T-helper 22 cell (primary cell): ENCODE data around the gene KMT2C.
"Not testable (repeated sequence)": the region's sequence is repeated elsewhere in the genome, so short reads cannot be mapped to it uniquely, and the experiment has no call there.

ENCODE experiments used
- DNase-seq: peaks from one replicate; pipeline ENCODE4 v3.0.0-alpha.2; 2020; ENCODE audit warnings: low read depth

The KMT2C gene

DNA sequence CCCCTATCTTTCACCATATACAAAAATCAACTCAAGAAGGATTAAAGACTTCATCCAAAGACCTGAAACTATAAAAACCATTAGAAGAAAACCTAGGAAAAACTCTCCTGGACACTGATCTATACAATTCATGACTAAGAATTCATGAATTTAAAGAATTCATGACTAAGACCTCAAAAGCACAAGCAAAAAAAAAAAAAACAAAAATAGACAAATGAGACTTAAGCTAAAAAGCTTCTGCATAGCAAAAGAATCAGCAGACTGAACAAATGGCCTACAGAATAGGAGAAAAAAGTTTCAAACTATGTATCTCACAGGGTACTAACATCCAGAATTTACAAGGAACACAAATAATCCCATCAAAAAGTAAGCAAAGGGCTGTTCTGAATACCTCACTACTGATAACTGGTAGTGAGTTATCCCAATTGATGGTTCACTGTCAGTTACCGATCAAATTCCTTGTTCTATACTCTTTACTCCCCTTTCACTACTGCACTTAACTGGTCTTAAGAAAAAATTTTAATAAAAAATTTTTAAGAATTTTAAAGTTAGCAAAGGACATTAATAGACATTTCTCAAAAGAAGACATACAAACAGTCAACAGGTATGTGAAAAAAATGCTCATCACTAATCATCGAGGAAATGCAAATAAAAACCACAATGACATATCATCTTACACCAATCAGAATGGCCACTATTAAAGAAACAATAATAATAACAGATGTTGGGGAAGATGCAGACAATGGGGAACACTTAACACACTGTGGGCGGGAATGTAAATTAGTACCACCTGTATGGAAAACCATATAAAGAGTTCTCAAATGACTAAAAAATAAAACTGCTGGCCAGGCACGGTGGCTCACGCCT, 33.2 kb downstream of the KMT2C start:
- no peak for DNase-seq

DNA sequence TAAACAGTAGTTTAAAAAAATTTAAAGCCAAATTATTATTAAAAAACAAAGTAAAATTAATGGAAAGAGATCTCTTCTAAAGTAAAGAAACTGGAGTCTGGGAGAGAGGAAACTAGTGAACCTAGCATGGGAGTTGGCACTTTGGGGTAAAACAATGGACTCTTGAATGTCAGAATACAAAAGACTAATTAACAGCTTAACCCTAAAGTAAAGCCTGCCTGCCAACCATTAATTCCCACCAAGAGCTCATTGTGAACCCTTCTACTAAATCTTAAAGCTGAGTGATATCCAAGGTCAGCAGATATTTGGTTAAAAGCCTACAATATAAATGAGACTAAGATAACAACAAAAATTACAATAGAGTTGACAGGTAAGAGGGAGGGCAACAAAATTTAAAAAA, 36.5 kb downstream of the KMT2C start:
- no peak for DNase-seq

- DNase-seq = no peak
These were observed 40.7 kb downstream of the KMT2C start for GRCh38 chr7:152395112-152395511.

DNA sequence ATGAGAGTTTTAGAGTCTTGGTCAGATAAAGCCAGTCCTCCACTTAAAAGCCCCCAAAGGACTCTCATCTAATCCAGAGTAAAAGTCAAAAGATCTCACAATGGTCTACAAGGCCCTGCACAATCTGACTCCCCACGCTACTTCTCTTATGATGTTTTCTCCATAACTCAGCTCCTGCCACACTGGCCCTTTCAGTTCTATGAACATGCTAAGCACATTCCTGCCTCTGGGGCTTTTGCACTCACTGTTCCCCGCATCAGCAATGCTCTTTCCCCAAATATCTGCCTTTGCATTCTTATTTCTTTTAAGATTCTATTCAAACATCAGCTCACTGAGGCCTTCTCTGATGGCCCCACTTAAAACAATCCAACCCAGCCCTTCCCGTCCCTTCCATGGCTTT, 41.6 kb downstream of the KMT2C start:
- DNase-seq = not testable (repeated sequence)

- no peak for DNase-seq
These were observed 43.5 kb downstream of the KMT2C start for GRCh38 chr7:152392254-152392653.

DNA sequence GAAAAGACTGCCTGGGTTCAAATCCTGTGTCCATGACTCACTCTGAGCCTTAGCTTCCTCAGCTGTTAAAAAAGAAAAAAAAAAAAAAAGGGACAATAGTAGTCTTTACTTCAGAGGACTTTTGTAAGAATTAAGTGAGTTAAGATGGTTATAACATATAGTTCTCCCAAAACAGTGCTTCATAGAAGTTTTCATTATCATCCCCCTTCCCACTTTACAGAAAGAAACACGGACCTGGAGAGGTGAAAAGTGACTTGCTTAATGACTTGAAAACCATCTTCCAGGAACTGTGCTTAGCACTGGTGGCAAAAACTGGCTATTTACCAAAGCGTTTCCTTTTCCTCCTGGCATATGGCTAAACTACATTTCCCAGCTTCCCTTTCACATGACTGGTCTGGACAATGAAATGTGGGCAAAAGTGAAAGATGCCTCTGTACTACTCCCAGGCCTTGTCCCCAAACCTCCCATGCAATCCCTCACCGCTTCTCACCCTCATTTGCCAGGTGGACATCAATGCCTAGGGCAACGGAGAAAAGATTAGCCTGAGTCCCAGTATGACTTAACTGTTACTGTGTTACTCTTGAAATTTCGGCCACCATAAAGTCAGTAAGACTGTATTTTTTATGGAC, 49.6 kb downstream of the KMT2C start:
- not testable (repeated sequence) for DNase-seq

DNA sequence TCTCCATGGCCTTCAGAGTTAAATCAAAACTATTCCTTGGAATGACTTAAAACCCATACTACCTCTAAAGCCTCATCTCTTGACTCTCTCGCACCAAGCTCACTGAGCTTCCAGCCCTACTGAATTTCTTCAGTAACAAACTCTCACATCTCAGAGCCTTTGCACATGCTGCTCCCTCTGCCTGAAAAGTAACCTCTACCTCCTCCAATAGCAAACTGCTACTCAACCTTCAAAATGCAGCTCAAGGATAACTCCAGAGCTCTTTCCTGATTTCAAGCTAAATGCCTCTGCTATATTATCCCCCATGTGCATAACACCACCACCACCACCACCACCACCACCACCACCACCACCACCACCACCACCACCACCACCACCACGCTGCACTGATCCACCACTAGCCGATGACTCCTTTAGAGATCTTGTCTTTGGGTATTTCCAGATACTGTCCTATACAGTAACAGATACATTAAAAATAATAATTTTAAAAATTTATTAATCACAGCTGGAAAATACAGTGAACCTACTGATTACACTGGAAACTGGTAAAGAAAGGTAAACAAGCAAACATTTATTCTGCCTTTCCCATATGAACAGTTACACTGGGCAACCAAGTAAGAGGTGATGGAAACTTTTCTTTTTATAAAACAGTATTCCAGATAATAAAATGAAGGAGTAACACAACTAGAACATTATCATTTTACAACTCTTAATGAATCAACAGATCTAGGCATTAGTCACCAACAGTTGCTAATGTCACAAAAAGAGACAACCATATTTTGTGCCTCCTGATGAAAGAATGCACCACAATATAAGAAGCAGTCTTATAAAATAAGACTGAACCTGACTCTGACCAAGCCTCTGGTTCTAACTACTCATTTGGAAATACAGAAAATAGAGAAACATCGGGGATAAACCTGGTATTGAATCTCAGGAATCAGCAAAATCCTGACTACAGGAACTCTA, 51.3 kb downstream of the KMT2C start:
- not testable (repeated sequence) for DNase-seq

DNA sequence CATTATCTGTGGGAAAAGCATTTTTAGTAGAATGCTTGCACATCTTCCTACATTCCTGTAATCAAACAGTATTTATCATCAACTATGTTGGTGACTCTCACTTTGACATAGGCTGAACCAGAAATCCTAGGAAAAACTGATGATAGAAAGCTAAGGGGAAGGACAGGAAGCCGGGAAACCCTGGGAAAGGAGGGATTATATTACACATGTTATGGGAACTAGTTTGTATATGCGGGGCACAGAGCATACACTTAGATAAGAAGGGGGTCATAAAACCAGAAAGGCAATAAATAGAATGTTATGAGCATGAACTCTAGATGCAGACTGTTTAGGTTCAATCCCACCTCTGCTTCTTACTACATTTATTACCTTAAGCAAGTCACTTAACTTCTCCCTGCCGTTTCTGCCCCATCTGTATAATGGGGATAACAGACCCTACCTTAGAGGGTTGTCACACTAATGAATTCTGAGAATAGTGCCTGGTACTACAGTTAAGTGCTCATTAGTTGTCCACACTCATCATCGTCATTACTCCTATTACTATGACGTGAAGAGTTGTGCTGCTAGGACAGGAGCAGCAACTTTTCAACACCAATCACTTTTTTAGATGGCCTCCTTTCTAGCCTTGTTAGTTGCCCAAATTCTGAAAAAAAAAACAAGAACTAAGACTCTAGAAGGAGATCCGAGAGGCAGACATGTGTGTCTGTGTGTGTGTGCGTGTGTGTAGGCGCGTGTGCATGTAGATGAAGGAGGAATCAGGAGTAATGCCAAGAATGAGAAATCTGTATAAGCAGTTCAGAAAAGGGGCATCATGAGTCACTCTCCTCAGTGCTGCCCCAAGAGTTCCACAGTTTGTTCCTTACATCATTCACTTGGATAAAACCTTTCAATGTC, 52.2 kb downstream of the KMT2C start:
- no peak for DNase-seq

DNA sequence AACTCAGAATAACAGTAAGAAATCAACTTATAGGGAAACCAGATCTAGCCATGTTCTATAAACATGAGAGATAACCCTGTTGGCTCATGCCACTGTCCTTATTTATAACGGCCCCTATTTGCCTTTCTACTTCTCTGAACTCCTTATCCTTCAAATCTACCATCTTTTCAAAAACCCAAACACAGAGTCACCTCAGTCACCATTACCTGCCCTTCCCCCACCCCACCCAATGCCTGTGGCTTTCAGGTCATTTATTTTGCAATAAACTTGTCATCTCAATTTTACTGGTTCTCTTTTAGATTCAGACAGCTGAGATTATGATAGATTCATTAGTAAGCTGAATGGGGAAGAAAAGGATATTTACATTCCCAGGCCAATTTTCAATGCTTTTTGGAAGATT, 53.6 kb downstream of the KMT2C start:
- no peak for DNase-seq

DNA sequence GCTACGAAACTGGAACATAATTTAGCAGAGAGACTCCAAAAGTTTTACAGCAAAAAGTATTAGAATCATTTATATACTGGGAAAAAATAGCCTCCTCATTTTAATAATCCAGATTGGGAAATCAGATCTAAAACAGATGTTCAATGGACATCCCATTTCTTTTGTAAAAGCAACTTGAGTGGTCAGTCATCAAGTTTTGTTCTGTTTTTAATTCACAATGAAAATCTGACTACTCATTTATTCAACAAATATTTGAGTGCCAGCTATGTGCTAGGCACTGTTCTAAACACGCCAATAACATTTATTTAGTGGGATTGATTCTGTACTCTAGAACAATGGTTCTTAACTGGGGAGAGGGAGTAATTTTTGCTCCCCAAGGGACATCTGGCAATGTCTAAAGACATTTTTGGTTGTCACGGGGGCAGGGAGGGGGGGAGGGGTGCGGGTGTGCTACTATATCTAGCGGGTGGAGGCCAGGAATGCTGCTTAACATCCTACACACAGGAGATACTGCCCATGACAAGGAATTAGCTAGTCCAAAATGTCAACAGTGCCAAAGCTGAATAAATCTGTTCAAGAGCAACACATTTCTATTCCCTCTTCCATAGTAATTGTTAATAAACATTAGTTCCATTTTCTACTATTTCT, 54.7 kb downstream of the KMT2C start:
- not testable (repeated sequence) for DNase-seq

DNA sequence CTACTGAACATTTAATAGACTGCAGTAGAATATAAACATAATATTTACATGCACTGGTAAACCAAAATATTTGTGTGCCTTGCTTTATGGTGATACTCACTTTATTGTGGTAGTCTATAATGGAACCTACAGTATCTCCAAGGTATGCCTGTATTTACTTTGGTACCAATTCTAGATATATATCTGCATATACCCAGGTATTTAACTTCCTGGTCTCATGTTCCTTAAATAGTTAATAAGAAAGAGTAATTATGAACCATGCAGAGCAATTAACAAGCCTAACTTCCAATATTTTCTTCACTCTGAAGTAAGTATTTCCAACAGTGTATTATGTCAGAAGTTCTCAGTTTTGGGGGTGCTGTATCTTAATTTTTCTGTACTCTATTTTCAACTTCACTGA, 57.3 kb downstream of the KMT2C start:
- not testable (repeated sequence) for DNase-seq

DNA sequence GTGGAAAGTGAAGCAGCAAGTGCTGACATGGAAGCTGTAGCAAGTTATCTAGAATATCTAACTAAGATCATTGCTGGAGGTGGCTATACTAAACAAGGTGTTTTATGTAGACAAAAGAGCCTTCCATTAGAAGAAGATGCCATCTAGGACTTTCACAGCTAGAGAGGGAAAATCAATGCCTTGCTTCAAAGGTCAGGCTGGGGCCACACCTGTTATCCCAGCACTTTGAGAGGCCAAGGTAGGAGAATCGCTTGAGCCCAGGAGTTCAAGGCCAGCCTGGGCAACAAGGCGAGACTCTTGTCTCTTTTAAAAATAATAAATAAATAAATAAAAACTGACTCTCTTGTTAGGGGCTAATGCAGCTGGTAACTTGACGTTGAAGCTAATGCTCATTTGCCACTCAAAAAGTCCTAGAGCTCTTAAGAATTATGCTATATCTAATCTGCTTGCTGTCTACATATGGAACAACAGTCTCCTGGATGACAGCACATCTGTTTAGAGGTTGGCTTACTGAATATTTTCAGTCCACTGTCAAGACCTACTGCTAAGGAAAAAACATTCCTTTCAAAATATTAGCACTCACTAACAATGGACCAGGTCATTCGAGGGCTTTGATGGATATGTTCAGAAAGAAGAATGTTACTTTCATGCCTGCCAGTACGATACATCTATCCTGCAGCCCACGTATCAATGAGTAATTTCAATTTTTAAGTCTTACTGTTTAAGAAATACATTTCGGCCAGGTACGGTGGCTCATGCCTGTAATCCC, 58.9 kb downstream of the KMT2C start:
- DNase-seq = not testable (repeated sequence)

DNA sequence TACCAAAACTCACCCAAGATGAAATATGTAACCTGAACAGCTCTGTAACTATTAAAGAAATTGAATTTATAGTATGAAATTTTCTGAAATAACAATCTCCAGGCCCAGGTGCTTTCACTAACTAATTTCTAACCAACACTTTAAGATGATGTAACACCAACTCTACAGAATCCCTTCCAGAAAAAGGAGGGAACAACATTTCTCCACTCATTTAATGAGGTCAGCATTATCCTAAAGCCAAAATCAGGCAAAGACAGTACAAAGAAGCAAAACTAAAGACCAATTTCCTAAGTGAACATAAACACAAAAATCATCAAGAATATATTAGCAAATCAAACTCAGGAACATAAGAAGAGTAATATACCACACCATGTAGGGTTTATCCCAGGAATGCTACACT, 65.5 kb downstream of the KMT2C start:
- DNase-seq = no peak

DNA sequence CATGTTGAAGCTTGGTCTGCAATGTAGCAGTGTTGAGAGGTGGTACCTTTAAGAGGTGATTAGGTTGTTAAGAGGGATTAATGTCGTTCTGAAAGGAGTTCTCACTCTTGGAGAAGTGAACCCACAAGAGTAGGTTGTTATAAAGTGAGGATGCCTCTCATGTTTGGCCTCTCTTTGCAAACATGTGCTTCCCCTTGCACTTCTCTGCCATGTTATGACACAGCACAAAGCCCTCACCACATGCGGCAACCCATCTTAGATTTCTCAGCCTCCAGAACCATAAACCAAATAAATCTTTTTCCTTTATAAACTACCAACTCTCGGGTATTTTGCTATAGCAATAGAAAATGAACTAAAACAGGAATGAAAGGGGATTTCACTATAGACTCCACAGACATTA, 66.3 kb downstream of the KMT2C start:
- no peak for DNase-seq

GRCh38 chr7:152367170-152367569, 68.6 kb downstream of the KMT2C start:
- no peak for DNase-seq

- DNase-seq = no peak
These were observed 69.1 kb downstream of the KMT2C start for GRCh38 chr7:152366662-152367061.

DNA sequence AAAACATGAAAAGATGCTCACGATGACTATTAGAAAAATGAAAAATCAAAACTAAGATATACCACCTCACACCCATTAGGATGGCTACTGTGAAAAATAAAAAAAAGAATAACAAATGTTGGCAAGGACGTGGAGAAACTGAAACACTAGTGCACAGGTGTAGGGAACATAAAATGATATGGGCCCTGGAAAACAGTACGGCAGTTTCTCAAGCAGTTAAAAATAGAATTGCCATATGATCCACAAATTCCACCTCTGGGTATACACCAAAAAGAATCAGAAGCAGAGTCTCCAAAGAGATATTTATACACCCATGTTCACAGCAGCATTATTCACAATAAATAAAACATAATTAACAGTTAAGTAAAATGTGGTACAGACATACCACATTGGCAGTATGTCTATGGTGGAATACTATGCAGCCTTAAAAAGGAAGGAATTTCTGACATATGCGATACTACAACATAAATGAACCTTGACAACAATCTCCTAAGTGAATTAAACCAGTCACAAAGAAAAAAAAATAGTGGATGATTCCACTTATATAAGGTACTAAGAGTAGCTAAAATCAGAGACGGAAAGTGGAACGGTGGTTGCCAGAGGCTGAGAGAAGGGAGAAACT, 69.7 kb downstream of the KMT2C start:
- no peak for DNase-seq

DNA sequence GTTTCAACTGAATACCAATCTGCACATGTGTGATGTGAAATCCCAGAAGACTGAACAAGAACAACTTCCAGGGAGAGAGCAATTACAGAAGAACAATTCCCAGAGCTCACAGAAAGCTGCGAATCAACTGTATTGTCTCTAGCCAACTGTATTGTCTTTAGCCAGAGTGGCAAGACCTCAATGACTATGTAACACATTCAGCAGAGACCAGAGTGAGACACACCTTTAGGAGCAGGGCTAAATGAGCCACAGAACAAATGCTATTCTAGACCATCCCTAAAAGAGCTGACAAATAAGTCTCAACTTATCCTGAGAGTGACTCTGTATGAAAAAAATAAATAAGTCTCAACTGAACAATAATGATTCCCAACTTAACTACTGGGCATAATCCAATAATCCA, 72.0 kb downstream of the KMT2C start:
- no peak for DNase-seq

DNA sequence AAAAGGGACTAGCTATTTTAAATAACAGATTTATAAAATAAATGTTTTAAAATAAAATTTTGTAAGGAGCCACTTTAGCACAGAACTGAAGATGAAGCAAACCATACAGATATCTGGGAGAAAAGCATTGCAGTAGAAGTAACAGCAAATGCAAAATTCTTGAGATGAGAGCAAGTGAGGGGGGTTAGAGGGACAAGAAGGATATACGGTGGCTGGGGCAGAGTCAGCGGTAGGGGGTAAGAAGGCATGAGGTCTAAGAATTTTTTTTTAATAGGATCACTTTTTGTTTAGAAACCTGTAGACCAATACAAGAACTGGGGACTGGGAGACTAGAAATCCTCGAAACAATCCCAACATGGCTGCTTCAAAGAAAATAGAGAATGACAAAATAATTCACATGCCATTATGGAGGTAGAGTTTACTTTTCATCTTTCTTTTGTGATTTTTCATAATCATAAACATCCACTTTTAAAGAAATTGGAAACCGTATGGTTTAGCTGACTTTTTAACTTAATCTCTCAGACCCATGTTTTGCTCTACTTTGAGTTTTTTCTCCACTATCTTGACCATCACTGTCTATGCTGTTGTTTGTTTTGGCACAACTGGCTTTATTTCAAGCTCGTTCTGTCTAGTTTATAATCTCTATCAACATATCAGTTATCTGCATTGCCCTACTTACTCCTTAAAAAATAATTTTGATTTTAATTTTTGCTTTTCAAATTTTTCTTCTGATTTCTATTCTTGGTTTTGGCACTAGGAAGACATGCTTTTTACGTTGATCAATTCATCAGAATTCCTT, 73.5 kb downstream of the KMT2C start:
- DNase-seq = no peak
